Measurements from ENCODE around the gene GP9. TPM values are rescaled to one million over a fixed set of nuclear protein-coding genes. Genes with fewer than 3 reads are reported as not detected.
A peak's percentile ranks its signal among the peaks of the same experiment; 100 is the strongest.

Gene GP9
- total RNA-seq, 1 donor from 2014 or later, result not detected

GRCh38 chr3:129052675-129053074, 7.9 kb upstream of the GP9 start:
- Mint-ChIP-seq H3K36me3 (ENCODE audit: low read depth) (peaks cover 2% of the 10 kb centered on the region), H3K27ac (ENCODE audit: unreplicated experiment) (no peak overlapping the region)
- no peak for TF ChIP-seq CTCF (IDR thresholded peaks at IDR 0.05)

GRCh38 chr3:129054605-129055104, 5.9 kb upstream of the GP9 start:
- no peak for DNase-seq (ENCODE audit: low spot score)
- H3K27ac Mint-ChIP-seq (ENCODE audit: unreplicated experiment), result no peak overlapping the region
- H3K4me3 Mint-ChIP-seq (ENCODE audit: unreplicated experiment), result no peak overlapping the region
- peaks cover 4% of the 10 kb centered on the region for H3K4me1 Mint-ChIP-seq (ENCODE audit: low read depth)
- H3K27me3 Mint-ChIP-seq (ENCODE audit: low read depth), result peaks cover 18% of the 10 kb centered on the region
- H3K36me3 Mint-ChIP-seq (ENCODE audit: low read depth), result no peaks in the 10 kb centered on the region
- TF ChIP-seq CTCF (IDR thresholded peaks at IDR 0.05), result no peak
- H3K9me3 Mint-ChIP-seq (ENCODE audit: low read depth), result no peaks in the 10 kb centered on the region

More at GRCh38 chr3:129052675-129053074, 7.9 kb upstream of the GP9 start:
- peaks cover 5% of the 10 kb centered on the region for H3K9me3 Mint-ChIP-seq (ENCODE audit: low read depth)
- H3K27me3 Mint-ChIP-seq (ENCODE audit: low read depth), result peaks cover 14% of the 10 kb centered on the region
- peaks cover 4% of the 10 kb centered on the region for H3K4me1 Mint-ChIP-seq (ENCODE audit: low read depth)
- no peak for DNase-seq (ENCODE audit: low spot score)
- no peak overlapping the region for H3K4me3 Mint-ChIP-seq (ENCODE audit: unreplicated experiment)

GRCh38 chr3:129056451-129057173, 4.0 kb upstream of the GP9 start:
- no peak for DNase-seq (ENCODE audit: low spot score)
- no peak overlapping the region for H3K27ac Mint-ChIP-seq (ENCODE audit: unreplicated experiment)
- H3K9me3 Mint-ChIP-seq (ENCODE audit: low read depth), result no peaks in the 10 kb centered on the region
- H3K4me1 Mint-ChIP-seq (ENCODE audit: low read depth), result peaks cover 4% of the 10 kb centered on the region
- H3K36me3 Mint-ChIP-seq (ENCODE audit: low read depth), result no peaks in the 10 kb centered on the region
- TF ChIP-seq CTCF (IDR thresholded peaks at IDR 0.05), result no peak
- peaks cover 18% of the 10 kb centered on the region for H3K27me3 Mint-ChIP-seq (ENCODE audit: low read depth)
- H3K4me3 Mint-ChIP-seq (ENCODE audit: unreplicated experiment), result no peak overlapping the region

- DNase-seq (ENCODE audit: low spot score), result no peak
- H3K27ac Mint-ChIP-seq (ENCODE audit: unreplicated experiment), result no peak overlapping the region
- no peak overlapping the region for H3K4me3 Mint-ChIP-seq (ENCODE audit: unreplicated experiment)
- TF ChIP-seq CTCF (IDR thresholded peaks at IDR 0.05), result no peak
- H3K4me1 Mint-ChIP-seq (ENCODE audit: low read depth), result peaks cover 4% of the 10 kb centered on the region
- no peaks in the 10 kb centered on the region for H3K9me3 Mint-ChIP-seq (ENCODE audit: low read depth)
- H3K27me3 Mint-ChIP-seq (ENCODE audit: low read depth), result peaks cover 18% of the 10 kb centered on the region
- H3K36me3 Mint-ChIP-seq (ENCODE audit: low read depth), result no peaks in the 10 kb centered on the region
These were observed 3.3 kb upstream of the GP9 start for GRCh38 chr3:129057249-129057648.

- H3K9me3 Mint-ChIP-seq (ENCODE audit: low read depth), result no peaks in the 10 kb centered on the region
- DNase-seq (ENCODE audit: low spot score), result peak; percentile 26
- peaks cover 18% of the 10 kb centered on the region for H3K27me3 Mint-ChIP-seq (ENCODE audit: low read depth)
- no peak overlapping the region for H3K4me3 Mint-ChIP-seq (ENCODE audit: unreplicated experiment)
- H3K36me3 Mint-ChIP-seq (ENCODE audit: low read depth), result no peaks in the 10 kb centered on the region
- H3K27ac Mint-ChIP-seq (ENCODE audit: unreplicated experiment), result no peak overlapping the region
- no peak for TF ChIP-seq CTCF (IDR thresholded peaks at IDR 0.05)
- H3K4me1 Mint-ChIP-seq (ENCODE audit: low read depth), result no peaks in the 10 kb centered on the region
These were observed 2.0 kb upstream of the GP9 start for GRCh38 chr3:129058441-129059200.

Measured in chondrocyte (in vitro differentiated cells).